ENCODE measurements around the gene WWOX. TPM values are rescaled to one million over a fixed set of nuclear protein-coding genes. Genes with fewer than 3 reads are reported as not detected.
"Not testable (repeated sequence)": the region's sequence is repeated elsewhere in the genome, so short reads cannot be mapped to it uniquely, and the experiment has no call there.

Gene WWOX
- total RNA-seq, 1 donor from 2014 or later = 29.6 TPM

DNA sequence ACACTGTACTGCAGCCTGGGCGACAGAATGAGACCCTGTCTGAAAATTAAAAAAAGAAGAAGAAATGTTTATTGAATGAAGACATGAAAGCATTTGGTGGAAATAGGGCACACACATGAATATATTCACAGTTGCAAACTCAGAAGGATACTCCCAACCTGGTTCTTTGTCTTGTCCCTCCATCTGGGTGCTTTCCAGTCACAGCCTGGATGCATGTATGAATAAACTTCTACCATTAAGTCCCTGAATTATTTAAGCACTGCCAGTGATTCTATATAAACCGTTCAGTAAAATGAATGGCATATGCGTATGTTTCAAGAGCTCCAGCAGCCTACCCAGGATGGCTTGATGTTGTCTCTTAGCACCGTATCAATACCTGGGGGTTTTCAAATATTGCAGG is 591.1 kb downstream of the WWOX start:
- no peak overlapping the region for H3K4me3 ChIP-seq (ENCODE audit: low read depth, low read length)
- no peak for DNase-seq (ENCODE audit: low read depth)
- TF ChIP-seq, protein P1, sequence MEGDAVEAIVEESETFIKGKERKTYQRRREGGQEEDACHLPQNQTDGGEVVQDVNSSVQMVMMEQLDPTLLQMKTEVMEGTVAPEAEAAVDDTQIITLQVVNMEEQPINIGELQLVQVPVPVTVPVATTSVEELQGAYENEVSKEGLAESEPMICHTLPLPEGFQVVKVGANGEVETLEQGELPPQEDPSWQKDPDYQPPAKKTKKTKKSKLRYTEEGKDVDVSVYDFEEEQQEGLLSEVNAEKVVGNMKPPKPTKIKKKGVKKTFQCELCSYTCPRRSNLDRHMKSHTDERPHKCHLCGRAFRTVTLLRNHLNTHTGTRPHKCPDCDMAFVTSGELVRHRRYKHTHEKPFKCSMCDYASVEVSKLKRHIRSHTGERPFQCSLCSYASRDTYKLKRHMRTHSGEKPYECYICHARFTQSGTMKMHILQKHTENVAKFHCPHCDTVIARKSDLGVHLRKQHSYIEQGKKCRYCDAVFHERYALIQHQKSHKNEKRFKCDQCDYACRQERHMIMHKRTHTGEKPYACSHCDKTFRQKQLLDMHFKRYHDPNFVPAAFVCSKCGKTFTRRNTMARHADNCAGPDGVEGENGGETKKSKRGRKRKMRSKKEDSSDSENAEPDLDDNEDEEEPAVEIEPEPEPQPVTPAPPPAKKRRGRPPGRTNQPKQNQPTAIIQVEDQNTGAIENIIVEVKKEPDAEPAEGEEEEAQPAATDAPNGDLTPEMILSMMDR (conservative IDR thresholded peaks at IDR 0.05; ENCODE audit: low read depth, low read length) = no peak

DNA sequence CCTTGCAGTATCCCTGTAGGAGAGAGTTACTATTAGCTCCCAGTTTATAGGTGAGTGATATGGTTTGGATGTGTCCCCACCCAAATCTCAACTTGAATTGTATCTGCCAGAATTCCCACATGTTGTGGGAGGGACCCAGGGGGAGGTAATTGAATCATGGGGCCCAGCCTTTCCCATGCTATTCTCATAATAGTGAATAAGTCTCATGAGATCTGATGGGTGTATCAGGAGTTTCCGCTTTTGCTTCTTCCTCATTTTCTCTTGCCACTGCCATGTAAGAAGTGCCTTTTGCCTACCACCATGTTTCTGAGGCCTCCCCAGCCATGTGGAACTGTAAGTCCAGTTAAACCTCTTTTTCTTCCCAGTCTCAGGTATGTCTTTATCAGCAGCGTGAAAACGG is 592.3 kb downstream of the WWOX start:
- DNase-seq (ENCODE audit: low read depth) = not testable (repeated sequence)

DNA sequence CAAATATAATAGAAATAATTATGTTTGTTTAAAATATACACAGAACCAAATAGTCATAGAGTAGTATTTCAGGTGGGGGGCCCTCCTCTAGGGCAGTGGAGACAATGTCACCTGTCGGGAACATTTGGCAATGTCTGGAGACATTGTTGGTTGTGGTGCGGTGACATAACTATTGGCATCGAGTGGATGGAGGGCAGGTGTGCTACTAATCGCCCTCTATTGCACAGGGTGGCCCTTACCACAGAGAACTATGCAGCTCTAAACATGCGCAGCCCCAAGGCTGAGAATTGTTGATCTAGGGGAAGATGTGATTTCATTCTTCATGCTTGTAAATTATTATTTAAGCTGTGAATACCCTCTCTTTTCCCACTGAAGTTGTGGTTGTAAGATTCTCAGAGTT is 594.0 kb downstream of the WWOX start:
- DNase-seq (ENCODE audit: low read depth) = no peak
- TF ChIP-seq, protein P1 (conservative IDR thresholded peaks at IDR 0.05; ENCODE audit: low read depth, low read length) = no peak
- H3K4me3 ChIP-seq (ENCODE audit: low read depth, low read length) = no peak overlapping the region

More for the DNA sequence above, 592.3 kb downstream of the WWOX start:
- H3K4me3 ChIP-seq (ENCODE audit: low read depth, low read length) = not testable (repeated sequence)

DNA sequence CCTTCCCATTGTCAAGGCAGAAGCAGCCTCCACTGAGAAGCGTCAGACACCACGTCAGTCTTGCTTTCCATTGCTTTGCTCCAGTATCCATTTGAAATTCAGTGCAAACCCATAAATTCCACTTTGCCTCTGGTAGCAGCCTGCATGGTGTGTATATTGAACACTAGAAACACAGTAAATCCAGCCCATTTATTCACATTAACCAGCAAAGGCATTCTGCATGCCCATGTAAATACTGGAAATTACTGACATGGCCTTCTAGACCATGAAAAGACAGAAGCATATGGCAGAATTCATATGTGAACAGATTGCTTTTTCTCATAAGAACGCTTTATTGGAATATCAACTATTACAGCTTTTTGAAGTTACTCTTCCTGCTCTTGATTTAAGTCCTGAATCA is 595.0 kb downstream of the WWOX start:
- DNase-seq (ENCODE audit: low read depth) = no peak
- TF ChIP-seq, protein P1 (conservative IDR thresholded peaks at IDR 0.05; ENCODE audit: low read depth, low read length) = no peak

DNA sequence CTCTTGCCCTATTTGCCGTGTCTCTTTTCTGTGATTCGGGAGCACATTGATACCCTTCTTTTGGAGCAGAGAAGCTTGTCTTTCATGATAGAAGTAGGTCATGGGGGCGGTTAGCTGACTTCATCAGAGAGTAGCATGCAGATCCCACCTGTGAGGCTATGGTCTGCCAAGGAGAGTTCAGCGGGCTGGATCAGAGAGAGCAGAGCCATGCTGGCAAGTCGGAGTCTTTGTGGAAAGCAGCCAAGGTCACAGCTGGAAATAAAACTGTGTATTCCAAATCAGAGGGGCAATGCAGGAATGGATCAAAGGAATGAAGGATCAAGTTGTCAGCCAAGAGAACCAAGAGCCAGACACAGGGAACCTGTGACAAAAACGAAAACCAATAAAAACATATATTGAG is 595.9 kb downstream of the WWOX start:
- no peak overlapping the region for H3K4me3 ChIP-seq (ENCODE audit: low read depth, low read length)
- TF ChIP-seq, protein P1 (conservative IDR thresholded peaks at IDR 0.05; ENCODE audit: low read depth, low read length) = no peak
- no peak for DNase-seq (ENCODE audit: low read depth)

More for the DNA sequence above, 595.0 kb downstream of the WWOX start:
- no peak overlapping the region for H3K4me3 ChIP-seq (ENCODE audit: low read depth, low read length)

DNA sequence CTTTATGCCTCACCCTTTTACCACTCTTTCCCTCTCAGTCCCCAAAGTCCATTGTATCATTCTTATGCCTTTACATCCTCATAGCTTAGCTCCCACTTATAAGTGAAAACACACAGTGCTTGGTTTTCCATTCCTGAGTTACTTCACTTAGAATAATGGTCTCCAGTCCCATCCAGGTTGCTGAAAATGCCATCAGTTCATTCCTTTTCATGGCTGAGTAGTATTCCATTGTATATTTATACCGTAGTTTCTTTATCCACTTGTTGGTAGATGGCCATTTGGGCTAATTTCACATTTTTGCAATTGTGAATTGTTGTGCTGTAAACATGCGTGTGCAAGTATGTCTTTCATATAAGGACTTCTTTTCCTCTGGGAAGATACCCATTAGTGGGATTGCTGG is 597.3 kb downstream of the WWOX start:
- no peak overlapping the region for H3K4me3 ChIP-seq (ENCODE audit: low read depth, low read length)
- no peak for DNase-seq (ENCODE audit: low read depth)
- TF ChIP-seq, protein P1 (conservative IDR thresholded peaks at IDR 0.05; ENCODE audit: low read depth, low read length) = no peak

DNA sequence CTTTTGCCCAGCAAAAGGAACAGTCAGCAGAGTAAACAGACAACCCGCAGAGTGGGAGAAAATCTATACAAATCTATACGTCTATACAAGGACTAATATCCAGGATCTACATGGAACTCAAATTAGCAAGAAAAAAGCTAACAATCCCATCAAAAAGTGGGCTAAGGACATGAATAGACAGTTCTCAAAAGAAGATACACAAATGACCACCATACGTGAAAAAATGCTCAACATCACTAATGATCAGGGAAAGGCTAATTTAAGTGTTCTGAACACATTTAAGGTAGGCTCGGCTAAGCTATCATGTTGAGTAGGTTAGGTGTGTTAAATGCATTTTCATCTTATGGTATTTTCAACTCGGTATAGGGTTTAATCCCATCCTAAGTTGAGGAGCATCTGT is 598.0 kb downstream of the WWOX start:
- no peak overlapping the region for H3K4me3 ChIP-seq (ENCODE audit: low read depth, low read length)

More for the DNA sequence above, 598.0 kb downstream of the WWOX start:
- TF ChIP-seq, protein P1 (conservative IDR thresholded peaks at IDR 0.05; ENCODE audit: low read depth, low read length) = no peak
- no peak for DNase-seq (ENCODE audit: low read depth)

All from epithelial cell of proximal tubule (primary cell).